Epidermal melanocyte (primary cell): Measurements from ENCODE around the gene SLU7.

Experiments
- DNase-seq: peaks from one replicate; pipeline ENCODE4 v3.0.0; 2011; ENCODE audit warnings: low spot score; ENCODE audit not compliant: insufficient read length

The SLU7 gene

DNA sequence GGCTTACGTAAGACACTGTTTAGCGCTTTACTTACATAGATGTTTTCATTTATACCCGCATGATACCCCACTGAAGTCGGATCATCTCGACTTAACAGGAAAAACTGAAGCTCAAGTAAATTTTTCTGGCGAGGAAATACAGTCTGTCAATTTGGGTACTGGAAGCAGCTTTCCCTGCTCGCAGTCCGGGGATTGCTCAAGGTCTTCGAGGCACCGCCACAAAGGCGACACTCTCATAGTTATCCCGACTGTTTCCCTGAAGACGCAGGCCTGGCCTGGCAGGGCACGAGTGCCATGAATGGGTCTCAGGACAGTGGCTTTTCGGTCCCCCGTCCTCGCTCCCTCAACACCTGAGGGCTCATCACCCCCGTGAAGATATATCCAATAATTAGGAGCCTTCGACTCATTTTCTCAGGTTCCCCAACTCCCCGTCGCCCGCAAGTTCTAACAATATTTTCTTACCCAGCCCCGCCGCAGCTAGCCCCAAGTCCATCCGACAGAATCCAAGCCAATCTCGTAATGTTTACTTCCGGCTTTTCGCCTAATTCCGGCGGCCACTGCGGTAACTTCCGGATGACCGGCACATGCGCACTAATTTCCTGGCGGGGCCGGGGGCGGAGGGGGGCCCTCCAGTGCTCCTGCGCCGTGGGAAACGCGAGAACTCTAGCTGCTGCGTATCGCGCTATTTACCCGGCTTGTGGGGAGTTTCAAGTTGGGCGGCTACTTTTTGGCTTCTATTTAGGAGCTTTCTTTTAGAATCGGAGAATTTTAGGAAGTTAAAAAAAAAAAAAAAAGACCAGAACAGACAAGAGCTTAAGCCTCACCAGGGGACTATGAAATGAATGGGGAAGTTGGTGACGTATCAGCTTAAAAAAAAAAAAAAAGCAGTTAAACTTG is at the start of gene SLU7:
SLU7 (minus strand) TSS at position 521 of the 897 bp plus-strand sequence. CDS start 3,787 bp downstream, outside the sequence.
- peak; percentile 86 for DNase-seq

- no peak for DNase-seq
Observed at GRCh38 chr5:160468363-160468975, 49.6 kb upstream of the SLU7 start.

- peak; percentile 54 for DNase-seq
Observed at GRCh38 chr5:160467555-160468362, 48.9 kb upstream of the SLU7 start.

GRCh38 chr5:160466889-160467554 is 48.1 kb upstream of the SLU7 start:
- no peak for DNase-seq

DNA sequence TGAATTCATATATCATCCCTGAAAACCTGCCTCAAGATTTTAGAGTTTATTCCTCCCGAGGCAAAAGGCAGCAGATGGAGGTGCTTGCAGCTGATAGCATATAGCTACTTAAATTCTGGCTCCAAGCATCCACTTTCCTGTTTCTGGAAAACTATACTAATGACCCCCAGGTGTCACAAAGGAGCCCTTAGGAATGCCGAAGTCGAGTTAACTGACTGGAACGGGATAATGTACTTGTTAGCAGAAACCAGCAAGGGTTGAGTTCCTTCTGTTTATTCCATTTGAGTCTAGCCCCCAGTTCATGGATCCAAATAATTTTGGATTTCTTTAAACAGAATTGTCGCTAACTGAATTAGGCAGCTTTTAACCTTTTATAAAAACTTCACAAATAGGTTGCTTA is 47.2 kb upstream of the SLU7 start:
- DNase-seq, result no peak

GRCh38 chr5:160464466-160464797 is 45.6 kb upstream of the SLU7 start:
- no peak for DNase-seq

DNA sequence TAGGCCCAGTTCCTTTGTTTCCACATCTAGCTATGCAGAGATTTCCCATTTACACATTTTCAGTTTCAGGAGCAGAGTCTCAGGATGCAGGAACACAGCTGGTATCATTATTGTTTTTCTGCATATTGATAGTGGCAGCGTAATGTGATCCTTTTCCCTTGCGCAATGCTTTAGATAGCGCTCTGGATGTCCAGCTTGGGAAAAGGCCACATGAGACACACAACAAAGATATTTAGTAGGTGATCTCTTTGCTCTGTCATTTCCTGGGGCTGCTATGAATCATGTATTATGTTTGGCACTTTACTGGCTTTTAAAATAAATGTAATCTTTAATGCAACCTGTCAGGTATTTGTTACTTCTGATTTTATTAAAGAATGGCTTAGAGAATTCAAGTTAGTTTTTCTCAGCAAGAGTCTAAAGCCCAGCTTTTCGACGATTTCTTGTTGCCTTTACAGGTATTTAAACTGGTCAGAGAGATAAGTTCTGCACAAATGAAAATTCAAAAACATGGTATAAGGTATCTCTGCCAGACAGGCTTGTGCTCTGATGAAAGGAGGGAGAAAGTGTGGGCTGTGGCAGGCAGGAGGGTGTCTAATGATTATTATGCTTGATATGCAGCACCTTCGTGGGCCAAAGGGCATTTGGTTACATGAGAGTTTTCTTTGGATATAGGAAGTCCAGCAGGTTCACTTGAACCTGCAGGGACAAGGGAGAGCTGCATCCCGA is 45.0 kb upstream of the SLU7 start:
- DNase-seq, result no peak

DNA sequence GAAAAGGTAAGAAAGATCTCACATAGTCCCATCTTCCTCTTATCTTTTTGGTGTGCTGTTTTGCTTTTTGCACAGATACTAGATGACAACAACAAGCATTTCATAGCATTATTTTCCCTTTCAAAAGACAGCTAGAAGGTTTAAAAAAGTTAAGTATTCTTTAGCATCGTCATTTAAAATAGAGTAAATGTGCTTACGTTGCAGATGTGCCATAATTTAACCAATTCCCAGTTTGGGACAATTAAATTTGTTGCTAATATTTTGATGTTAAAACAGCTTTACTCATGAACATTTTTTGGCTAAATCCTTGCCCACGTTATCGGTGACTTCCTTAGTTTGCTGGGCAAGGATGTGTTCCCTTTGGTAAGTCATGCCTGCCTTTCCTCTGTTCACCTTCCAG is 44.3 kb upstream of the SLU7 start:
- no peak for DNase-seq

- DNase-seq, result no peak
Observed at GRCh38 chr5:160462167-160462566, 43.3 kb upstream of the SLU7 start.

DNA sequence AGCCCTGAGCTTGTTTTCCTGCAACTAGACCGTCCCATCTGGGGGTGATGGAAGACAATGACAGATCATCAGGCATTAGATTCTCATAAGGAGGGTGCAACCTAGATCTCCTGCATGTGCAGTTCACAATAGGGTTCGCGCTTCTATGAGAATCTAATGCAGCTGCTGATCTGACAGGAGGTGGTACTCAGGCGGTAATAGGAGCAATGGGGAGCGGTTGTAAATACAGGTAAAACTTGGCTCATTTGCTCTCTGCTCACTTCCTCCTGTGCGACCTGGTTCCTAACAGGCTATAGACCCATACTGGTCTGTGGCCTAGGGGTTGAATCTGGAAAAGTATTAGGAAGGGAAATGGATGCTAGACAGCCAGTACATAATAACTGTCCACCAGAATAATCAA is 42.5 kb upstream of the SLU7 start:
- DNase-seq, result no peak

DNA sequence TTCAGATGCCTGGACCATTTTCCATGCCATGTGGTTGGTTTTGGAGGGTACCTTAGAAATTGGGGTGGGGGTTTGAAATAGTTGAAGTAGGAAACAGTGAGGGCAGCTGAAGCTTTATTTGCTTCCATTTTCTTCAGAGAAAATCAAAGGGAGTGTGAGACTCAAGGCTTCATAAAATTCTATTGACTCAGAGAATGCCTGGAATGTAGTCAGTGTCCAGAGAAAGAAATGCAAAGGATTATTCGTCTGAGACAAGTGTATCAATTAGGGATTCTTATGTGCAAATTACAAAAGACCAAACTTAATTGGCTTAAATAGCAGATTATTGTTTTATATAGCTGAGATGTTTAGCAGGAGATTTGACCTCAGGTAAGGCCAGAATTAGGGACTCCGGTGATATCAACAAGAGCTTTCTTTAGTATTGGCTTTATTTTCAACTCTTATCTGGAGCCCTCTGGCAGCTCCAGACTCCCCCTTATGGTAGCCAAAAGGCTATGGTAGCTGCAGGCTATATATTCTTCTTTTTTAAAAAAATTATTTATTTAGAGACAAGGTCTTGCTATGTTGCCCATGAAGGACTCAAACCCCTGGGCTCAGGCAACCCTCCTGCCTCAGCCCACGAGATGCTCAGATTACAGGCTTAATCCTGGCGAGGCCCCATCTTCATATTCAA is 41.6 kb upstream of the SLU7 start:
- DNase-seq, result no peak

DNA sequence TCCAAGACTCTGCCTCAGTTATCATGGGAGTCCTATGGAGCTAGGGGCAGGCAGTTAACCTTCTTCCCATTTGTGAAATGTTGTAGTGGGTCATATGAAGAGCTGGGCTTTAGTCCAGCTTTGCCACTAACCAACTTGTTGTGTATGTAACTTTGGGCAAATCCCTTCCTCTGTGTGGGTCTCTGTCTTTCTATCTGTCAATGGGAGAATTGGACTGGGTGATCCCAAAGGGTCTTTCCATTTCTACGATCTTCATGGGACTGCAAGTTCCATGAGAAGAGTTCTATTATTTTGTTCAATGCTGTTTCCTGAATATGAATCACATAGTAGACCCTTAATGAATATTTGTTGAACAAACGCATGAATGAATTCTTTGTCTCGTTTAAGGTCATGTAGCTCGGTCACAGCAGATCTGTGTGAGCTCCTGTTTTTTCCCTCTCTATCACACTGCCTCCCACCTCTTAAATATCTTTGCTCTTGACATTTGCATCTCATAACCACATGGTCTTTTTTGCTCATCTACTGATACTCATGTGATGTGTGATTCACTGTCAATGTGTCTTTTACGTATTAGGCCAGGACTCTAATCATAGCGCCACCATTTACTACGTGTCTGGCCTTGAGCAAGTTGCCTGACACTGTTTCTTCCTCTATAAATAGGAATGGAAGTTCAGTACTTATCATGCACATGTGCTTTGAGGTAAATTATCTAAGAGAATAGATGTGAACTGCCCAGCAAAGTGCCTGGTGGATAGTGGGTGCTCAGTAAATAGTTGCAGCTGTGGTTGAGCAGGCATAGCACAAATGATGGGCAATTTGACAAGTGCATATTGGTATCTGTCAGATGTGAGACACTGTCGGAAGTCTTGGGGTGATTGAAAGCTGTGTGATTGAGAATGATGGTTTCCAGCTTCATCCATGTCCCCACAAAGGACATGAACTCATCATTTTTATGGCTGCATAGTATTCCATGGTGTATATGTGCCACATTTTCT is 40.2 kb upstream of the SLU7 start:
- DNase-seq, result peak; percentile 60

DNA sequence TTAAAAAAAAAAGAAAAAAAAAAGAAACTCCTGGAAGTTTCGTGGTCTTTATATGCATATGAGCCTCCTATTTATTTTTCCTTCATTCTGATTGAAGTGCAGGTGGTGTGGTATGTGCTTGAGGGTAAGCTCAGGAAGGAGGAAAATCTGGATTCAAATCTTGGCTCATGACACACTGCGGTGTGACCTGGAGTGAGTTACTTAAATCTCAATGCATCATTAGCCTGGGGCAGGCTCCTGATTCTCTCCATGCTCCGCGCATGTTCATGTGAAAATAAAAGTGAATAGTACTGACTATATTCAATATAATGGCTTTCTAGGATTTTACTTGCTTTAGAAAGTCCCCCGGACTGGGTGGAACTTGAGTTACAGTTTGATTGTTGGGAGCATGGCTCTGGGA is 38.4 kb upstream of the SLU7 start:
- DNase-seq, result no peak

- no peak for DNase-seq
Observed at GRCh38 chr5:160456480-160457177, 37.7 kb upstream of the SLU7 start.

DNA sequence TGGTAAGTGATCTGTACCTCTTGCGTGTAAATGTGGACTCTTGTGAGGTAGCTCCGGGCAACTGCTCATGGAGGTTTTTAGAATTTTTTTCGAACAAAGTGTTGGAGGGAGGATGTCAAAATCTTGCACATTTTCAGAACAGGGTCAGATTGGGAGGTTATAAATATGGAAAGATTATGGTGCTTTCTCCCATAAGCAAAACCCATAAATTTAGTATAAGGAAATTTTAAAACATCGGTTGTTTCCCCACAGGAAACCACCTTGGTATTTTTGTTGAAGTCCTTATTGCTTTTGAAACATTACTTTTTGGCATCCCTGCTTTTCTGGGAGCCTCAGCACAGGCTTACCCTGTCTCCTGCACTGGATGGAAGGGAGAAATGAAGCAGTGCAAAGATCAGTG is 36.7 kb upstream of the SLU7 start:
- no peak for DNase-seq

DNA sequence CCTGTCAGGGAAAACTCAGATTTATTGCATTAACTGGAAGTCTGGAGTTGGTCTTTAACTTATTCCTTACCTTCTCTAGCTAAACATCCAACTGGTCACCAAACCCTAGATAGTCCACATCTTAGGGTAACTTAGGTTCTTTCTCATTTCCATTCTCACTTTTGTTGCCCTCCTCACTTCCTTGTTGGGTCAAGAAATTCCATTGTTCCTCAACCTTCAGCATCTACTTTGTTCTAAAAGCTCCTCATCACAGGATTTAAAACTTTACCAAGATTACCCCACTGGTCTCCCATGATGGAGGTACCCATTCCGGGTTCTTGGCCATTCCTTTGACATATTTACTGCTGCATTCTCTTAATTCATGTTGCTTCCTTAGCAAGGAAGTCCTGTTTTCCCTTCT is 34.9 kb upstream of the SLU7 start:
- no peak for DNase-seq

GRCh38 chr5:160452795-160453194 is 33.9 kb upstream of the SLU7 start:
- peak; percentile 44 for DNase-seq

DNA sequence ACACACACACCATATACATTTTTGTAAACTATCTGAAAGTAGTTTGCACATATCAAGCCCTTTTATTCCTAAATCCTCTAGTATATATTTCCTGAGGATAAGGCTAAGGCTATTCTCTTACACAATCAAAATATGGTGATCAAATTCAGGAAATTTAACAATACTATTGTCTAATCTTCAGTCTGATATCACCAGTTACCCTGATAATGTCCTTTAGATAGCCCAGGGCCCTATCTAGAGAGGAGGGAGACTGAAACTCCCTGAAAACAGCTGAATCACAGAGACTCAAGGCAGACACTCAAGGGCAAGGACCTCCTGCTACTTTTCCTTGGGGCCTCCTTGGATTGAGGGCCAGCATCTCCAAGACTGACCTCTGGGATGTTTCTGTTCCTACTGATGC is 33.2 kb upstream of the SLU7 start:
- no peak for DNase-seq

DNA sequence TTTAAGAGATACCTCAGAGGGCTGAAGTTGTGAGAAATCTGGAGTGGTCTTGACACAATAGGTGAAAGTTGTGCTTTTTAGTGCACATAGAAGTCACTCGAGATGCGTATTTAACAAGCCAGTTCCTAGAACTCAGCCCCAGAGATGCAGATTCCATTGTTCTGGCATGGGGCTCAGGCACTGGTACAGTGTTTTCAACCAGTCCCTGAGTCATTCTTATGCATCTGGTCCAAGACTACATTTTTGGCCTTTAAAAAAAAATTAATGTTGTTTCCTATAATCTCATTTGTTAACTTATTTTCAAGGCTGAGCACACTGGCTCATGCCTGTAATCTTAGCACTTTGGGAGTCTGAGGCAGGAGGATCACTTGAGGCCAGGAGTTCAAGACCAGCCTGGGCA is 32.4 kb upstream of the SLU7 start:
- no peak for DNase-seq
